HG02763 (cell line): ENCODE measurements around the gene OPA1.
A peak's percentile ranks its signal among the peaks of the same experiment; 100 is the strongest.
"Not testable (repeated sequence)": the region's sequence is repeated elsewhere in the genome, so short reads cannot be mapped to it uniquely, and the experiment has no call there.

ENCODE experiments used
- ATAC-seq: cut with Tn5 transposase; IDR thresholded peaks from one replicate; pipeline ENCODE4 v1.9.1; 2021; ENCODE audit warnings: mild to moderate bottlenecking, moderate library complexity; ENCODE audit not compliant: unreplicated experiment

OPA1 gene

DNA sequence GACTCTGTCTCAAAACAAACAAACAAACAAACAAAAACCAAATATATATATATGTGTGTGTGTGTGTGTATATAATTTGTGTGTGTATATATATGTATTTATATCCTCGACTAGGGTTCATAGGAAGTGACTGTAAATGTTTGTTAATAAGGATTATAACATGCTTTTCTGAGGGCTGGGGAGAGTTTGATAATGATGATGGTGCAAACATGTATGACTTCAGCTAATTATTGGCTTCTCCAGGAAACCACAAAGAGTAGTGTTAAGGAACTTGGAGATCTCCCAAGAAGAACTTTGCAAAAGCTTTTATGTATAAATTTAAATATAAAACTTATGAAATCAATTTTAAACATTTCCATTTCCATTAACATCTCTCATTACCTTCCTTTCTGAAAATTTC, 3.9 kb upstream of the OPA1 start:
- ATAC-seq: no peak

DNA sequence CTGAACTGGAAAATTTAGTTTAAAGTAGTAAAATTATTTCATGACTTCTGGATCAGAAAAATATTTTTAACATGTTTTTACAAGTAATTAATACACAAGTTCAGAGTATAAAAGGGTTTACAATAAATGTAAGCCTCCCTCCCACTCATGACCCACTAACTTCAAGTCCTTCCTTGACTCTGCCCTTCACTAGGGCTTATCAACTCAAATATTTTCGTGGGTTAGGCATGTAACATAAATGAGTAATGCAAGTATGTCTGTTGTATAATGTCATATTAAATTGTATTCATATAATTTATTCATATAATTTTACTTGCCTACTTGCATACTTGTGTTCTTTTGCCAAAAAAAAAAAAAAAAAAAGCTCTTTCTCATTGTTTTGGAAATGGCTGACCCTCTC, 3.4 kb upstream of the OPA1 start:
- ATAC-seq: no peak

DNA sequence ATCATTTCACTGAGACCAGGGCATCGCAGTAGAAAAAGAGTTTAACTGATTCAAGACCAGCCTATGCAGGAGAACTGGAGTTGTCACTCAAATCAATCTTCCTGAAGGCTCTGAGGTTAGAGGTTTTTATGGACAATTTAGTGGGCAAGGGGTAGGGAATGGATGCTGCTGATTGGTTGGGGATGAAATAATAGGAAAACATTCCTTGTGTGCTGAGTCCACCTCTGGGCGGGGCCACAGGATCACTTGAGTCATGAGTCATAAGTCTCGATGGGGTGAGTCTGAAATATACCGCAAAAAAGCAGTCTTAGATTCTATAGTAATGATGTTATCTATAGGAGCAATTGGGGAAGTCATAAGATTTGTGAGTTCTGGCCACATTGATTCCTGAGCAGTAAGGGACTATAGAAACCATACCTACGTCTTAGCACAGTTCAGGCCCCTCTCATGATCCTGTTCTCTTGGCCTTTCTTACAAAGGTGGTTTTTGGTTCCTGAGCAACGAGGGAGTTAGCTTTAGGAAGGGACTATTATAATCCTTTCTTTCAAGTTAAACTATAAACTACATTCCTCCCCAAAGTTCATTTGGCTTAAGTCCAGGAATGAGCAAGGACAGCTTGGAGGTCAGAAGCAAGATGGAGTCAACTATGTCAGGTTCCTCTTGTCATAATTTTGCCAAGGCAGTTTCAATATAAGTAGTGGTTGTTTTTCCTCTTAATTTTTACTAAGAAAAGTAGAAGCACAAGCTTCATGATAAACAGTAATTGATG, 2.7 kb upstream of the OPA1 start:
- ATAC-seq: no peak

DNA sequence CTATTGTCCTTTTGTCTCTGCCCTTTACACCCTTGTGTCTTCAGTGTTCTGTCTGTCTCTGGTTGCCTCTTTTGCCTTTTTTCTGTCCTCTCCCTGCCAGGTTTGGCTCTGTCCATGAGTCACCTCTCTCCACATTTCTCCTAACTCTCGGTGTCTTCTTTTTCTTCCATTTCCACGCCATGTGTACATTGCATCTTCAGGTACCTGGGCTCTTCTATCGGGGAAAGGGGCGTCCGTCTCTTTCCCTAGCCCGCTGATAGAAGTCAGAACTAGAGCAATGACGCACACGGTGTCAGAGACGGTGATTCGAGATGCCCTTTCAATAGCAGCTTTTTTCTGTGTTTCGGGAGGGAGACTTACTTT, 641 bp downstream of the OPA1 start:
- ATAC-seq: peak; percentile 2

DNA sequence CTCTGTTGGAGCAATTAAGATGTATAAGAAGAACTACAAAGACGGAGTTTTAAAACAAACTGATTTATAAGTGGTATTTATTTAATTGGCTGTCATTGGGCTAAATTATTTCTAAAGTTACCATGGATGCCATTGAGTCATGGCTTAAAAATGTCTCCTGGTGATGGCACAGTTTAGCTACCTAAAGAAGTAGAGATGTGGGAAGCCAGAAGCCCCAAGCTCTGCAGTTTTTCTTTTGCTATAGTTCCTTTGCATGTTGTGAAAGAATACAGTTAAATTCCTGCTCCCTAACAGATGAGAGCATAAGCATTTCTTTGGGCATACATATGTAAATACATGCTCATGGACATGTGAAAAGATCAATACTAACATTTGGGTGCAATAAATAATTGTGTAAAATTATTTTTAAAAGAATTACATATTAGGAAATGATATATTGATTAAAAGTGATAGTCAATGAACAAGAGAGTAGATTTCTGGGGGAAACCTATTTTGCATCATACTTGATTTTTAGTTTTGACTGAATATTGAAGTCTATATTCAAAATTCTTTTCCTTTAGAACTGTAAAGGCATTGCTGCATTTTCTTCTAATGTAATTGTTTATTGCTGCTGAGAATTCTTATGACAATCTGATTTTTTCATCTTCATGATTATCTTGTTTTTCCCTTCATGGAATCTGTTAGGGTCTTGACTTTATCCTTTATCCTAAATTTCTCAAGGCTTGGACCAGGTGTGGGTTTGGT, 2.1 kb downstream of the OPA1 start:
- no peak for ATAC-seq

DNA sequence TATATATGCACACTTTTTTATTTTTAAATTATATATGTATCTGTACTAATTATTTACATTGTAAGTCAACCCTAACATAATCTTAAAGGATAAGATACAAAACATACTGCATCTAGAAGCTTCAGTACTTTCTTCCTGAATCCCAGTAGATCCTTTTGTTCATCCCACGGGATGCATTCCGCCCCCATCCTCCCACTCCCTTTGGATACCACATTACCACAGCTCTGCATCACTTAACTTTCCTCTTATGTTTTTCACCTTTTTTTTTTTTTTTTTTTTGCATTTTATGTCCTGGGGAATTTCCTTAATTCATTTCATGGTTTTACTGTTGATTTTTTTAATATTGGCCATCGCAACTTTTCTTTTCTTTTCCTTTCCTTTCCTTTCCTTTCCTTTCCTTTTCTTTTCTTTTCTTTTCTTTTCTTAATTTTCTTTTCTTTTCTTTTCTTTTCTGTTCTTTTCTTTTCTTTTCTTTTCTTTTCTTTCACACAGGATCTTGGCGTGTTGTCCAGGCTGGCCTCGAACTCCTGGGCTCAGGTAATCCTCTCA, 3.0 kb downstream of the OPA1 start:
- ATAC-seq: no peak

DNA sequence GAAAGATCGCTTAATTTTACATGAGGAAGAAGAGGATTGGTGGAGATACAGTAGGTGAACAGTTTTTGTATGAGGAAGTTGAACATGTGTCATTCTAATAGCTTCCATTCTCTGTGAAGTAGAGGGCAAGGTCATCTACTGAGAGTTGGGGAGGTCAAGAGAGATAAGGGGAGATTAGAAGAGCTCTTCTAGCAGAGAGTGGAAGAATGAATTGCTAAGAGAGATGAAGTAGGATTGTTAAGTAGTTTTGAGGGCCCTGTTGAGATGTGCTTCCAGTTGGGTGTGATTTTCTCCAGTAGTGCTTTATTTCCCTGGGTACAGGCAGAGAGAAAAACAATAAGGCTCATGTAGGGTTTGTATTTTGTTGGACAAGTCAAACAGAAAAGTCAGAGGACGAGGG, 5.2 kb downstream of the OPA1 start:
- ATAC-seq: no peak

DNA sequence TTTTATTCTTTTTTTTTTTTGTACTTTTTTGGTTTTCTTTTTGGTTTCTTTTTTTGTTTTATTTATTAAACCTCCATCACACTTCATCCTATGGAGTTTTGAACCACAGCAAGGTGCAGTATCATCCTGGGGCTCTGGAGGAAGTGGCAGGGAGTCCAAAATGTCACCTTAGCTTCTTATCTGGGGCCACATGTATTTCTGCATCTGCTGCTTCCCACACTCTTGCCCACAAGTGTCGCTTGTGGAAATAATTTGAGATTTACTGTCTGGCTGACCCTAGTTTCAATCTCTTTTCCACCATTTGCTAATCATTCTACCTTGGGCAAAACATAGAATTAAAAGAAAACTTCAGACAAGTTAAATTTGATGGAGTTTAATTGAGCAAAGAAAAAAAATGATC, 6.4 kb downstream of the OPA1 start:
- no peak for ATAC-seq

DNA sequence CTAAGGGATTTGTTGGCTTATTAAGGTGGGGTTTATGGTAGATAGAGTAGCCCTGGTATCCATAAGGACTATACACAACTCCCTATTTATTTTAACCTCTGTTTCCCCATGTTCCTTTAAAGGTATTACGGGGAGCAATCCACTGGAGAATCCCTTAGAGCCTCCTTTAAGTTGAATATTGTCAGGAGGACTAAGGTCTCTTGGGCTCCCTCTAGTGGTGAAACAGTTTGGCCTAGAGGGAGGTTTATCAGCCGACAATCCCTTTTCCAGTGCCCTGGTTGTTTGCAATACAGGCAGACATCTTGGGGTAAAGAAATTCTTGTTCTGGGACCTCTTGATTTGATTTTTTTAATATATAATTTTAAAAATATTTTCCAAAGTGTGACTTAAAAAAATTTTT, 12.9 kb downstream of the OPA1 start:
- no peak for ATAC-seq

DNA sequence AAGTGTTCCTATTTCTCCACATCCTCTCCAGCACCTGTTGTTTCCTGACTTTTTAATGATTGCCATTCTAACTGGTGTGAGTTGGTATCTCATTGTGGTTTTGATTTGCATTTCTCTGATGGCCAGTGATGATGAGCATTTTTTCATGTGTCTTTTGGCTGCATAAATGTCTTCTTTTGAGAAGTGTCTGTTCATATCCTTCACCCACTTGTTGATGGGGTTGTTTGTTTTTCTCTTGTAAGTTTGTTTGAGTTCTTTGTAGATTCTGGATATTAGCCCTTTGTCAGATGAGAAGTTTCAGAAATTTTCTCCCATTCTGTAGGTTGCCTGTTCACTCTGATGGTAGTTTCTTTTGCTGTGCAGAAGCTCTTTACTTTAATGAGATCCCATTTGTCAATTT, 13.9 kb downstream of the OPA1 start:
- ATAC-seq: not testable (repeated sequence)

DNA sequence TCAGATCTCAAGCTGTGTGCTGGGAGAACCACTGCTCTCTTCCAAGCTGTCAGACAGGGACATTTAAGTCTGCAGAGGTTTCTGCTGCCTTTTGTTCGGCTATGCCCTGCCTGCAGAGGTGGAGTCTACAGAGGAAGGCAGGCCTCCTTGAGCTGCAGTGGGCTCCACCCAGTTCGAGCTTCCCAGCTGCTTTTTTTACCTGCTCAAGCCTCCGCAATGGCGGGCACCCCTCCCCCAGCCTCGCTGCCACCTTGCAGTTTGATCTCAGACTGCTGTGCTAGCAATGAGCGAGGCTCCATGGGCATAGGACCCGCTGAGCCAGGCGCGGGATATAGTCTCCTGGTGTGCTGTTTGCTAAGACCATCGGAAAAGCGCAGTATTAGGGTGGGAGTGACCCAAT, 17.5 kb downstream of the OPA1 start:
- not testable (repeated sequence) for ATAC-seq

DNA sequence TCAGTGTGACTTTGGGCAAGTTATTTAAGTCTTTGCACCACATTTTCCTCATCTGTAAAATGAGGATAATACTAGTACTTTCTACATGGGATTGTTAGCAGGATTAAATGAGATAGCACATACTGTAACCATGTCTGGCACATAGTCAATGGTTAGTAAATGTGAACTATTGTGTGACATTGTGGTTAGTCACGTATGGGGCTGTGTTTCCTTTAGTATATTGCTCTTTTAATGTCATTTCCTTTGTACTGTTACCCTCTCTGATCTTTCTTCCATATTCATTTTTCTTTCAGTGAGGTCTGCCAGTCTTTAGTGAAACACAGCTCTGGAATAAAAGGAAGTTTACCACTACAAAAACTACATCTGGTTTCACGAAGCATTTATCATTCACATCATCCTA, 21.4 kb downstream of the OPA1 start:
- ATAC-seq: no peak

DNA sequence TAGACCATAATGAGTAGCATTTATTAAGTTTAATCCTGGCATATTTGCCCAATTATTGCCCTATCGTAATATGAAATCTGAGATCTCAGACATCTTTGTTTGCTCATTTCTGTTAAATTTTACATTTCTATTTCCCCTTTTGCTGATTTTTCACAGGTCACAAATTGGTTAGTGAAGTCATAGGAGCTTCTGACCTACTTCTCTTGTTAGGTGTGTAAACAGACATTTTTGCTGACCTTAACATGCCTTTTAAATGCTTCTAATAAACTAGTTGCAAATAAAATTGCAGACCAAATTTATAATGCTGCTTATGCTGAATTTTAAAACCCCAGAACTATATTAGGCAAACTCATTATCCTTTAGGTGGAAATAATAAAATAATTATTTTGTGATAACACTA, 24.6 kb downstream of the OPA1 start:
- no peak for ATAC-seq

DNA sequence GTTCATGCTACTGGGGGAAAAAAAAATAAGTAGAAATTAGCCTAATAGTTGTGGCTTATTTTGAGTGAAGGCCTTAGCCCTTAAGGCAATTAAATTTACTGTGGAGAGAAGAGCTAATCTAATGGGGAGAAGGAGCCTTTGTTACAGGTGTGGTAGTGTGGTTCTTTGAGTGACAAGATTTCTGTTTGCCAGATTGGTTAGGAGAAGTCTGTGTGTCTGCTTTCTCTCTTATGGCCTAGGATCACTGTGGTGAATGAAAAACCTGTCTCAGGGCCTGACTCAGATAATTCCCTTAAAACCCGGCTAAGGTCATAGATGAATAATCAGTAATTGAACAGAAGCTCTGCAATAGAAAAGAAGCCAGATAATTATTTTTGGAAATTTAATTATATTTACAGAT, 27.0 kb downstream of the OPA1 start:
- ATAC-seq: no peak

DNA sequence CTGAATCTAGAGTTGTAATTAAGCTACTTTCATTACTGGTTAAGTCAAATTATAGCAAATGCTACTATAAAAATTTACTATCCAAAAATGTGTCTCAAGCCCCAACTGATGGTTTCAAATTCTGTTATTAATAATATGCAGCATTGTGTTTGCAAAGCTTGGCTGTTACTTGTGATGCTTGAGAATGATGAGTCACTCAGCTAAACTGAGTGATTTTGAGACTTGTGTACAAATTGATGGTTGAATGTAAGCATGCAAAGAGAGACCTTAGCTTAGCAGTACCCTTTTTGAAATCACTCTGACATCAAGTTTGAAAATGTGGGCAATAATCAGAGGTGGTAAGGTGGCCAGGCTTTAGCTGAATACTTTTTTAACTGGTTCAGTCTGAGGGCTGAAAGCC, 27.6 kb downstream of the OPA1 start:
- ATAC-seq: no peak

DNA sequence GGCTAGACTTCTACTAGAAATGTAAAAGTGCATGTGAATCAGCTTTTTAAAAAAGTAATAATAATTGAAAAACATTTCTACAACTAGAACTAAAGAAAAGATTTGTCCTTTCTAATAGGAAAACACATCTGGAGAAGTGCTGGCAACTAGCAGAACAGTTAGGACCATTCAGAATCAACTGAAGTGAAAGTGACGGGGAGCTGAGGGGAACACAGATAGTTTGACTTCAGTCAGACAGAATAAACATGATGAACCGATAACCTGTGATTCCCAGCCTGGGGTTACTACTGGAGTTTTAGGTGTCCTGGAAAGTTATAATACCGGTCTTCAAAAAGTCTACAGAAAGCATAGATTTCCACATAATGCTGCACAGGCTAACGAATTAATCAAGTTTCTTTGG, 28.1 kb downstream of the OPA1 start:
- ATAC-seq: no peak

DNA sequence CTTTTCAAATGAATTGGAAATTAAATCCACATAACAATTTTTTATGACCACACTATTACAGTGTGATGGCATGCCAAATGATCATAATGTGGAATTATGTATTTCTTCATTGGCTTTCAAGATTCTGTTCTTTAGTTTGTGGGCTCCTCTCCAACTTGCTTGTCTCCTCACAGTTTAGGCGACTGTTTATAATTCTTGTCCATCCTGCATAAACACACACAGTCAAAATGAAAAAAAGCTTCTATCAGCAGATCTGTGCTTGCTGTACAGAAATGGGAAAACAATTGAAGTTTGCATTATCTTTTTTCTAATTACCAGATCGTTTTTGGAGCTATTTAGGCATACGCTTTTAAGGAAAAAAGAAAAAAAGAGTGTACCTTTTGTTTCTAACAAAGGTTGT, 37.0 kb downstream of the OPA1 start:
- ATAC-seq: no peak

DNA sequence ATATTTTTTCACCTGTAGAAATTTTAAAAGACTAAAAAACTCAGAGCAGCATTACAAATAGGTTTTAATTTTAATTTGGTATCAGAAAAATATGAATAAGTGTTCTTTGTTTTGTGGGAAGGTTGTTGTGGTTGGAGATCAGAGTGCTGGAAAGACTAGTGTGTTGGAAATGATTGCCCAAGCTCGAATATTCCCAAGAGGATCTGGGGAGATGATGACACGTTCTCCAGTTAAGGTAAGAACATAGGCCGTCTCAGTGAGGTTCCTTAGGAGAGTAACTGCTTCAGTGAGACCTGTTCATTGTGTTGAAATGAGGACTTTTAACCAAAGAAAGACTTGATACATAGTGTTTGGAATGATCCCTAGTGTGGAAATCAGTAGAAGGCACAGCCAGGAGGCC, 44.8 kb downstream of the OPA1 start:
- no peak for ATAC-seq

DNA sequence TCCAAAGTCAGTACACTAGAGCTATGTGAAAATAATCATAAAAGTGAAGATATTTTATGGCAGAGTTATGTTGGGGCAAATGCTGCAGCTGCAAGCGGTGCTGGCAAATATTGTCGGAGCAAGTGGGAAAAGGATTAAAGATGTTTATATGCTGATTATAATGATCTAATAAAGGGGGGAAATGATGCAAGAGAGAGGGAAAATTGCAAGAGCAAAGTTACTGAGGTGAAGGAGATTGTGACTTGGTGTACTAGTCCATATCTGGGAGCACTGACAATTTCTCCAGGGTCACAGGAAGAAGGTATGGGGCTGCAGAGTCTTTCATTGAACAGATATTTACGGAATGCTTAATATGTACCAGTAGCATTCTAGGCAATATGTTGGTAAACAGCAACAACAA, 45.8 kb downstream of the OPA1 start:
- no peak for ATAC-seq

DNA sequence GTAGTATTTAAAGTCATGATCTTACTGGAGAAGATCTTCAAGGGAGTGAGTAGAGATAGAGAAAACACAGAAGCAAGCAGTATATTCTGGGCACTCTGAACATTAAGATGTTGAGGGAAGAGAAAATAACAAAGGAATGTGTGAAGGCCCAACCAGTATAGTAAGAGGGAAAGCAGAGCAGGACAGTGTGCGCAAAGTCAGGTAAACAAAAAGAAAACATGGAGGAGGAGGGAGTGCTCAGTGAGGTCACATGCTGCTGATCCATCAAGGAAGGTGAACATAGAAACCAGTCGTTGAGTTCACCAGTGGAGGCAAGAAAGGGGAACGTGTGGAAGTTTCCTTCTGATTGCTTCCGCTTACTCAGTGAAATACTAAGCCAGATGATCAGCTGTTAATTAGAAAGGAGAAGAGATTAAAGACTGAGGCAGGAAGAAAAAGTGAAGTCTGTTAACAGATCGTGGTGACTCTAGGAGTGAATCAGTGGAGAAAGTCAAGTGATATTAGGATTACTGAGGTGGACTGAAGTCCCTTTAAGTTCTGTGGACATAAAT, 47.2 kb downstream of the OPA1 start:
- ATAC-seq: no peak

DNA sequence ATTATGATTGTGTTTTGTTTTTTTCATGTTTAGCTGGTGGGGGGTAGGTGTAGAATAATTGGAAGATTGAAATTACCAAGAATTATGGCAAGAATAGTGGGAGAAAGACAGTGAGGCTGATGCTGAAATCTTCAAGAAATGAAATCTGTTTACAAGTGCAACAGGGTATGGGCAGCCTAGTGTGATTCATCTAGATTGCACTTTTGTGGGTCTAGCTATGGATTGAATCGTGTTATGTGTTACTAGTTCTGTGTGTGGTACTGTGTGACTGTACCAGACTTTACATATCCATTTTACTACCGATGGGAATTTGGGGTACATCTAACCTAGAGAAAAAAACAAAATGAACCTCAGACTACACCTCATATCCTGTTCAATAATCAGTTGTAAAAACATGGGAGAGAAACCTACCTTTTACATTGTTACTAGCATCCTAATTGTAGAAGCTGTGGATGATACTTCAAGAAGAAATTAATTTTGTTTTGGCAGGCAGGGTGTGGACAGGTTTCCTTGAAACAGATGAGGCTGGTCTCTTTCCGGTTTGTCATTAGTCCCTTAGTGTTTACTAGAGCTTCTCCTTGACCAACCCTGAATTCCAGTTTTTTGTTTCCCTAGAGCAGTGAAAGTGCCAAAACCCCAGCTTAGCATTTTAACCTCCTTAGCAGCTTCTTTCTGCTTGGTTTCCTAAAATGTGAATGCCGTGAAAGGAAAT, 47.9 kb downstream of the OPA1 start:
- no peak for ATAC-seq

DNA sequence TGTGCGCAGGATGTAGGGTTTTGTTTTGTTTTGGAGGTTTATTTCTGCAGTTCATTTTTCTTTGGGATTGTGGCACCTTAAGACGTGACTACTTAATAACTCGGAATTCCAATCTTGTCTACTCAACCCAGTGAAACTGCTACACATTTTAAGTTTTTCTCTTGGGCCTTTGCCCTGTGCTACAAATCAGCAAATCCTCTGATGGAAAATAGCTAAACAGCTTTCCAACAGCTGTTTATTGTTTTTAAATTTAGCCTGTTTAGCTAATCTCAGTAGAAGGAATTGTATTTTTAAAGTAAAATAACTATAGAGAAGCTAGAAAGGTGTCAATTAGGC, 48.4 kb downstream of the OPA1 start:
- ATAC-seq: no peak
